ENCODE measurements around the gene ARHGEF10L. TPM values are rescaled to one million over a fixed set of nuclear protein-coding genes. Genes with fewer than 3 reads are reported as not detected.

Gene ARHGEF10L
- total RNA-seq, 1 experiment from 2014 or later, result 11.2 TPM

DNA sequence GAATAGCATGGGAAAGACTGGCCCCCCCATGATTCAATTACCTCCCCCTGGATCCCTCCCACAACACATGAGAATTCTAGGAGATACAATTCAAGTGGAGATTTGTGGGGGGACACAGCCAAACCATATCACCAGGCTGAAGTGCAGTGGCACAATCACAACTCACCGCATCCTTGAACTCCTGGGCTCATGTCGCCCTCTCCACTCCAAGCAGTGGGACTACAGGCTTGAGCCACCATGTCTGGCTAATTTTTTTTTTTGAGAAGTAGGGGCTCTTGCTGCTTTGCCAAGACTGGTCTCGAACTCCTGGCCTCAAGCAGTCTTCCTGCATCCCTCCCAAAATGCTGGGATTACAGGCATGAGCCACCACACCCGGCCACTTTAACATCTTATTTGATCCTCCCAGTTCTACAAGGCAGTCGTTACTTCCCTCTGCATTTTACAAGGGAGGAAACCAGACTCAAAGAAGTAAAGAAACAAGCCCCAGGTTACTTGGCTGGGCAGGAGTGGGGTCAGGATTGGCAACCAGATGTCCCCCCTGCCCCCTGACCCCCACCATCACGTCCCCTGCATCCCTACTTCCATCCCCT, 188.7 kb downstream of the ARHGEF10L start:
- TF ChIP-seq EZH2 (IDR thresholded peaks at IDR 0.05; ENCODE audit: low read length, unreplicated experiment), result no peak
- TF ChIP-seq EZH2phosphoT487 (IDR thresholded peaks at IDR 0.05; ENCODE audit: borderline replicate concordance, low read length), result no peak
- no peak for TF ChIP-seq CTCF (conservative IDR thresholded peaks at IDR 0.05; ENCODE audit: low read depth, low read length)
- POLR2A ChIA-PET (ENCODE audit: unreplicated experiment), result no interaction called here
- CTCF ChIA-PET, result no interaction called here
- no peak overlapping the region for H3K4me3 ChIP-seq (ENCODE audit: low read length)
- H3K27me3 ChIP-seq (ENCODE audit: low read length), result no peaks in the 10 kb centered on the region; the same call in 1 of the 2 replicates
- no peak overlapping the region for H3K4me2 ChIP-seq (ENCODE audit: low read length)
- no peak overlapping the region for H3K27ac ChIP-seq (ENCODE audit: low read length)
- no peak overlapping the region for H2AFZ ChIP-seq (ENCODE audit: low read length)
- BruUV-seq (replicated peaks), result no TSS peak
- DNase-seq, result no peak
- no peak overlapping the region for H3K9ac ChIP-seq (ENCODE audit: low read length)
- no peaks in the 10 kb centered on the region for H3F3A ChIP-seq (ENCODE audit: low read length, unreplicated experiment)
- H3K9me2 ChIP-seq (replicated peaks; ENCODE audit: low read length), result no peaks in the 10 kb centered on the region
- H4K20me1 ChIP-seq (ENCODE audit: low read length), result no peaks in the 10 kb centered on the region
- no peak for ATAC-seq
- H3K4me1 ChIP-seq (ENCODE audit: insufficient read depth, low read length), result no peaks in the 10 kb centered on the region
- H3K9me3 ChIP-seq (ENCODE audit: low read length), result no peaks in the 10 kb centered on the region
- H3K36me3 ChIP-seq (ENCODE audit: low read depth, low read length), result no peaks in the 10 kb centered on the region
- intact Hi-C loops (cut with micrococcal nuclease), result no loop called here
- H3K79me2 ChIP-seq (ENCODE audit: low read length), result no peaks in the 10 kb centered on the region

- no peaks in the 10 kb centered on the region for H3K9me3 ChIP-seq (ENCODE audit: low read length)
- no peak for TF ChIP-seq EZH2phosphoT487 (IDR thresholded peaks at IDR 0.05; ENCODE audit: borderline replicate concordance, low read length)
- no peak for TF ChIP-seq EZH2 (IDR thresholded peaks at IDR 0.05; ENCODE audit: low read length, unreplicated experiment)
- TF ChIP-seq CTCF (conservative IDR thresholded peaks at IDR 0.05; ENCODE audit: low read depth, low read length), result no peak
- no peaks in the 10 kb centered on the region for H3F3A ChIP-seq (ENCODE audit: low read length, unreplicated experiment)
- no peaks in the 10 kb centered on the region for H3K9me2 ChIP-seq (replicated peaks; ENCODE audit: low read length)
- no peak overlapping the region for H3K4me3 ChIP-seq (ENCODE audit: low read length)
- H3K4me2 ChIP-seq (ENCODE audit: low read length), result no peak overlapping the region
- H3K27ac ChIP-seq (ENCODE audit: low read length), result no peak overlapping the region
- no peaks in the 10 kb centered on the region for H3K36me3 ChIP-seq (ENCODE audit: low read depth, low read length)
- no peak for DNase-seq
- no peaks in the 10 kb centered on the region; the same call in 1 of the 2 replicates for H3K27me3 ChIP-seq (ENCODE audit: low read length)
- ATAC-seq, result no peak
- H2AFZ ChIP-seq (ENCODE audit: low read length), result no peak overlapping the region
- H3K79me2 ChIP-seq (ENCODE audit: low read length), result no peaks in the 10 kb centered on the region
- H3K4me1 ChIP-seq (ENCODE audit: insufficient read depth, low read length), result no peaks in the 10 kb centered on the region
- no TSS peak for BruUV-seq (replicated peaks)
- intact Hi-C loops (cut with micrococcal nuclease), result no loop called here
- ChIA-PET CTCF (no interaction called here), POLR2A (ENCODE audit: unreplicated experiment) (no interaction called here)
- no peak overlapping the region for H3K9ac ChIP-seq (ENCODE audit: low read length)
- H4K20me1 ChIP-seq (ENCODE audit: low read length), result no peaks in the 10 kb centered on the region
These were observed 189.8 kb downstream of the ARHGEF10L start for GRCh38 chr1:17729248-17729647.

GRCh38 chr1:17729909-17730308, 190.4 kb downstream of the ARHGEF10L start:
- no peaks in the 10 kb centered on the region for H3K9me2 ChIP-seq (replicated peaks; ENCODE audit: low read length)
- no peaks in the 10 kb centered on the region for H3F3A ChIP-seq (ENCODE audit: low read length, unreplicated experiment)
- intact Hi-C loops (cut with micrococcal nuclease), result no loop called here
- no peaks in the 10 kb centered on the region for H3K9me3 ChIP-seq (ENCODE audit: low read length)
- no peak for DNase-seq
- CTCF ChIA-PET, result no interaction called here
- no peaks in the 10 kb centered on the region for H3K36me3 ChIP-seq (ENCODE audit: low read depth, low read length)
- POLR2A ChIA-PET (ENCODE audit: unreplicated experiment), result no interaction called here
- no peak overlapping the region for H2AFZ ChIP-seq (ENCODE audit: low read length)
- H3K4me1 ChIP-seq (ENCODE audit: insufficient read depth, low read length), result no peaks in the 10 kb centered on the region
- H3K27me3 ChIP-seq (ENCODE audit: low read length), result no peaks in the 10 kb centered on the region; the same call in 1 of the 2 replicates
- H3K27ac ChIP-seq (ENCODE audit: low read length), result no peak overlapping the region
- no peak overlapping the region for H3K9ac ChIP-seq (ENCODE audit: low read length)
- TF ChIP-seq EZH2phosphoT487 (IDR thresholded peaks at IDR 0.05; ENCODE audit: borderline replicate concordance, low read length) (no peak), EZH2 (IDR thresholded peaks at IDR 0.05; ENCODE audit: low read length, unreplicated experiment) (no peak), CTCF (conservative IDR thresholded peaks at IDR 0.05; ENCODE audit: low read depth, low read length) (no peak)
- H3K79me2 ChIP-seq (ENCODE audit: low read length), result no peaks in the 10 kb centered on the region
- no peak overlapping the region for H3K4me3 ChIP-seq (ENCODE audit: low read length)
- H4K20me1 ChIP-seq (ENCODE audit: low read length), result no peaks in the 10 kb centered on the region
- no TSS peak for BruUV-seq (replicated peaks)
- no peak overlapping the region for H3K4me2 ChIP-seq (ENCODE audit: low read length)
- ATAC-seq, result no peak

Data from PC-3 (cell line).